Stimulated activated CD4-positive, alpha-beta T cell treated with anti-CD3 and anti-CD28 coated beads, Interleukin-15, amount 100 ng/mL, for 48 hours (primary cell): Measurements from ENCODE around the gene SLC22A7.
A peak's percentile ranks its signal among the peaks of the same experiment; 100 is the strongest.

Experiments
- DNase-seq, 2 donors: peaks; one replicate each; pipeline ENCODE4 v3.0.0-alpha.2; 2020; ENCODE audit warnings: low read depth in 2 of 2

SLC22A7 gene

GRCh38 chr6:43297644-43298564 is at the start of gene SLC22A7:
Gene SLC22A7 (plus strand): TSS chr6:43298260. CDS start chr6:43298359, 99 bp downstream.
- DNase-seq: no peak

GRCh38 chr6:43248791-43249190 is 49.3 kb upstream of the SLC22A7 start:
- DNase-seq: no peak

- no peak for DNase-seq
These were observed 47.1 kb upstream of the SLC22A7 start for GRCh38 chr6:43250992-43251373.

GRCh38 chr6:43253401-43253800 is 44.7 kb upstream of the SLC22A7 start:
- no peak for DNase-seq

GRCh38 chr6:43254138-43254817 is 43.8 kb upstream of the SLC22A7 start:
- peak in 1 of 2 donors; percentile 23 for DNase-seq

GRCh38 chr6:43254846-43255245 is 43.2 kb upstream of the SLC22A7 start:
- DNase-seq: no peak

- no peak for DNase-seq
These were observed 42.5 kb upstream of the SLC22A7 start for GRCh38 chr6:43255408-43256054.

GRCh38 chr6:43256670-43257366 is 41.2 kb upstream of the SLC22A7 start:
- no peak for DNase-seq

GRCh38 chr6:43257367-43258145 is 40.5 kb upstream of the SLC22A7 start:
- no peak for DNase-seq

GRCh38 chr6:43258180-43258579 is 39.9 kb upstream of the SLC22A7 start:
- no peak for DNase-seq

- no peak for DNase-seq
These were observed 39.0 kb upstream of the SLC22A7 start for GRCh38 chr6:43258807-43259686.

- no peak for DNase-seq
These were observed 37.3 kb upstream of the SLC22A7 start for GRCh38 chr6:43260791-43261190.

GRCh38 chr6:43261198-43261597 is 36.9 kb upstream of the SLC22A7 start:
- DNase-seq: no peak

- no peak for DNase-seq
These were observed 35.9 kb upstream of the SLC22A7 start for GRCh38 chr6:43262000-43262779.

- DNase-seq: no peak
These were observed 35.2 kb upstream of the SLC22A7 start for GRCh38 chr6:43262780-43263313.

- peak; percentile 48 to 74 for DNase-seq
These were observed 34.5 kb upstream of the SLC22A7 start for GRCh38 chr6:43263314-43264178.

GRCh38 chr6:43264599-43265145 is 33.4 kb upstream of the SLC22A7 start:
- DNase-seq: no peak

- no peak for DNase-seq
These were observed 32.5 kb upstream of the SLC22A7 start for GRCh38 chr6:43265564-43265963.
